Heart left ventricle (tissue), 16 donors: ENCODE measurements around the gene ADAMTSL5. TPM values are rescaled to one million over a fixed set of nuclear protein-coding genes. Genes with fewer than 3 reads are reported as not detected.

ENCODE experiments used
- ATAC-seq, 4 donors: fragments of 200-7000 bp; cut with Tn5 transposase; one replicate each; pipeline ENCODE4 v1.9.1; 2020 to 2022; ENCODE audit warnings: moderate library complexity in 4 of 4, mild to moderate bottlenecking in 3 of 4, moderate number of reproducible peaks in 1 of 4
- DNase-seq, 5 donors: peaks; one replicate each; pipeline ENCODE4 v3.0.0-alpha.2; 2020
- H3K27ac ChIP-seq, 12 donors: fragments of 200-600 bp; sonication (generic) in 4 of 12; one replicate each; pipeline versions ENCODE4 v1.5.0 to v1.8.0; 2016 to 2022; ENCODE audit warnings: mild to moderate bottlenecking in 2 of 12
- H3K27me3 ChIP-seq, 9 donors: fragments of 200-600 bp; sonication (generic) in 2 of 9; one replicate each; pipeline versions ENCODE4 v1.5.1 to v1.8.0; 2016 to 2022; ENCODE audit warnings: mild to moderate bottlenecking in 3 of 9
- H3K36me3 ChIP-seq, 9 donors: fragments of 200-600 bp; sonication (generic) in 2 of 9; one replicate each; pipeline versions ENCODE4 v1.5.0 to v1.8.0; 2018 to 2022; ENCODE audit warnings: mild to moderate bottlenecking in 2 of 9
- H3K4me1 ChIP-seq, 12 donors: fragments of 200-600 bp; sonication (generic) in 4 of 12; one replicate each; pipeline versions ENCODE4 v1.5.0 to v1.8.0; 2016 to 2022; ENCODE audit warnings: mild to moderate bottlenecking in 3 of 12
- H3K4me3 ChIP-seq, 12 donors: fragments of 200-600 bp; sonication (generic) in 4 of 12; one replicate each; pipeline versions ENCODE4 v1.5.0 to v1.8.0; 2017 to 2022; ENCODE audit warnings: mild to moderate bottlenecking in 9 of 12, moderate library complexity in 4 of 12
- H3K9me3 ChIP-seq, 12 donors: fragments of 200-600 bp; sonication (generic) in 4 of 12; one replicate each; pipeline versions ENCODE4 v1.5.0 to v1.8.0; 2016 to 2022; ENCODE audit warnings: mild to moderate bottlenecking in 1 of 12
- POLR2A ChIP-seq, 2 donors: fragments of 450-650 bp; IDR thresholded peaks; one replicate each; pipeline ENCODE4 v1.6.1; 2017; ENCODE audit warnings: antibody characterized with exemption in 2 of 2, mild to moderate bottlenecking in 2 of 2, moderate library complexity in 2 of 2
- whole genome bisulfite sequencing, 4 donors: extraction: QIAGEN DNeasy Blood & Tissue Kit in 2 of 4; methylation state at CpG; one replicate each; pipeline versions ENCODE4 v1.1.5 to v1.1.7; 2013 to 2018; 5-methylcytosine and 5-hydroxymethylcytosine counted together
- intact Hi-C, 10 donors: fragments of 100-400 bp; cut with DNase I; formaldehyde crosslinking; loops; one replicate each; pipeline versions ENCODE4 v1.11.1 to v1.14.2; 2022
- polyA plus RNA-seq, 2 donors: library from polyadenylated mRNA; stranded (reverse); fragments of 200-250 nt; gene quantifications; one replicate each; pipeline ENCODE4 v1.2.3, GENCODE V29; 2013
- total RNA-seq, 9 donors: library from RNA; depleted of rRNA in 2 of 9; stranded (reverse); fragments of >200 nt in 2 of 9; fragmentation: NEBNext Ultra II Directional in 3 of 9; extraction: Animal tissue kit (Norgen Biotek cat#: 25700) in 3 of 9; gene quantifications; one replicate each; pipeline versions ENCODE4 v1.1.0 to v1.2.4, GENCODE V29; 2016 to 2023
- TF ChIP-seq, protein P1 (sequence below), 12 donors: fragments of 200-600 bp; sonication (generic) in 4 of 12; IDR thresholded peaks; one replicate each; pipeline versions ENCODE4 v1.5.0 to v1.8.0; 2018 to 2022; ENCODE audit warnings: antibody characterized with exemption in 12 of 12, mild to moderate bottlenecking in 5 of 12
- donor health status: ischemic (EF 13 %, LVEDD 7.1; RV severe dilation, severe dysfunction).
- donor health status: healthy with polysubstance abuse.
- donor health status: DM: no; HTN: yes; CAD: no.
- donor health status: DM: no; HTN: no; CAD: no.
- donor health status: ischemic (EF 25% LVEDD 6.9; RV normal size, moderate dysfunction).
- donor health status: ischemic (EF 25% LVEDD 5.7; RV mildly dilated, moderate dysfunction).
- donor health status: healthy.
- donor health status: DM: yes; HTN: yes; CAD: no.
- donor health status: ischemic (EF 35%, LVEDD 5.7; RV mildly dilated, moderate dysfunction).
- donor health status: nonischemic (EF 11% LVEDD 7.7; RV severe dilation, severe dysfunction).
- donor health status: DM: yes; HTN: yes; CAD: no.
- donor health status: PGD.
- donor health status: ischemic (EF 29% LVEDD 5.4; RV normal size, mild dysfunction).
- donor health status: nonischemic (EF 23%, LVEDD 6.1; RV moderate dilation, normal function).

ADAMTSL5 gene
- total and polyA plus RNA-seq, 11 donors = 20.8 to 53.6 (median 30.2) TPM

DNA sequence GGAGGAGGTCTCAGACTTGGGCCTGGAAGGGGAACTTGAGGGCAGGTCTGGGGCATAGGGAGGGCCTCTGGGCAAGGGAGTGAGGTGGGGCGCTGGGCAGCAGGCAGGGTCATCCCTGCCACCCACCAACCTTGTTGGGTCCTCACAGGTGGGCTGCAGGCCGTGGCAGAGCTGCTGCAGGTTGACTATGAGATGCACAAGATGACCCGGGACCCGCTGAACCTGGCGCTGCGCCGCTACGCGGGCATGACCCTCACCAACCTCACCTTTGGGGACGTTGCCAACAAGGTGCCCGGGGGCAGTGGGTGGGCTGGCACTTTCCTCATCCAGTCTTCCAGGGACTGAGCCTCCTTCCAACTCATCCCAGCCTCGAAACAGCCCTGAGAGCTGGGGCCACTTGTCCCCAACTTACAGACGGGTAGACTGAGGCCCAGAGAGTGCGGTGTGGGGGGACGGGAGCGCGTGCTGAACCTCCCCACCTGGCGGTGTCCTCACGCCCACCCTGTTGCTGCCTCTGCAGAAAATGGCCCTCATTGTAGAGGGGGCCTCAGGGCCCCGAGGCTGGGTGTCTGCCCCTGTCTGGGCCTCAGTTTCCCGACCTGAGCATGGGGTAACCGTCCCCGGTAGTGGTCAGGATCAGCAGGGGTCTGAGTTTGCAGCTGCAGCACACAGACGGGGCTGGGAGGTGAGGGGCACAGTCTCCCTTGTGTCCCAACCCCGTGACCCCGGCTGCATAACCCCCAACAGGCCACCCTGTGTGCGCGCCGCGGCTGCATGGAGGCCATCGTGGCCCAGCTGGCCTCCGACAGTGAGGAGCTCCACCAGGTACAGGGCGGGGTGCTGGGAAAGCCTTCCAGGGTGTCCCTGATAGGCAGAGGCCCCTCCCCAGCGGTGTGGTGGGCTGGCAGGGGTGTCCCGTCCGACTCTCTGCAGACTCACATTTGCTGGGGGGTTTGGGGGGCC is 52.5 kb downstream of the ADAMTSL5 start:
- intact Hi-C loops = no loop called here
- Histone ChIP-seq H3K4me3 (no peak overlapping the region), H3K27me3 (peaks cover 14 to 57% (median 21%) of the 10 kb centered on the region in 9 donors), H3K36me3 (peaks cover 0 to 13% (median 0%) of the 10 kb centered on the region in 9 donors), H3K9me3 (no peaks in the 10 kb centered on the region), H3K27ac (no peak overlapping the region), H3K4me1 (peaks cover 0 to 24% (median 12%) of the 10 kb centered on the region in 12 donors)
- WGBS, 4 donors = 91 to 96% (median 93%) methylated on average over 25 to 36 of the region's 36 CpGs
- TF ChIP-seq POLR2A (IDR thresholded peaks at IDR 0.05) = no peak
- TF ChIP-seq, protein P1, sequence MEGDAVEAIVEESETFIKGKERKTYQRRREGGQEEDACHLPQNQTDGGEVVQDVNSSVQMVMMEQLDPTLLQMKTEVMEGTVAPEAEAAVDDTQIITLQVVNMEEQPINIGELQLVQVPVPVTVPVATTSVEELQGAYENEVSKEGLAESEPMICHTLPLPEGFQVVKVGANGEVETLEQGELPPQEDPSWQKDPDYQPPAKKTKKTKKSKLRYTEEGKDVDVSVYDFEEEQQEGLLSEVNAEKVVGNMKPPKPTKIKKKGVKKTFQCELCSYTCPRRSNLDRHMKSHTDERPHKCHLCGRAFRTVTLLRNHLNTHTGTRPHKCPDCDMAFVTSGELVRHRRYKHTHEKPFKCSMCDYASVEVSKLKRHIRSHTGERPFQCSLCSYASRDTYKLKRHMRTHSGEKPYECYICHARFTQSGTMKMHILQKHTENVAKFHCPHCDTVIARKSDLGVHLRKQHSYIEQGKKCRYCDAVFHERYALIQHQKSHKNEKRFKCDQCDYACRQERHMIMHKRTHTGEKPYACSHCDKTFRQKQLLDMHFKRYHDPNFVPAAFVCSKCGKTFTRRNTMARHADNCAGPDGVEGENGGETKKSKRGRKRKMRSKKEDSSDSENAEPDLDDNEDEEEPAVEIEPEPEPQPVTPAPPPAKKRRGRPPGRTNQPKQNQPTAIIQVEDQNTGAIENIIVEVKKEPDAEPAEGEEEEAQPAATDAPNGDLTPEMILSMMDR (IDR thresholded peaks at IDR 0.05) = no peak
- ATAC-seq = no peak
- DNase-seq = no peak

DNA sequence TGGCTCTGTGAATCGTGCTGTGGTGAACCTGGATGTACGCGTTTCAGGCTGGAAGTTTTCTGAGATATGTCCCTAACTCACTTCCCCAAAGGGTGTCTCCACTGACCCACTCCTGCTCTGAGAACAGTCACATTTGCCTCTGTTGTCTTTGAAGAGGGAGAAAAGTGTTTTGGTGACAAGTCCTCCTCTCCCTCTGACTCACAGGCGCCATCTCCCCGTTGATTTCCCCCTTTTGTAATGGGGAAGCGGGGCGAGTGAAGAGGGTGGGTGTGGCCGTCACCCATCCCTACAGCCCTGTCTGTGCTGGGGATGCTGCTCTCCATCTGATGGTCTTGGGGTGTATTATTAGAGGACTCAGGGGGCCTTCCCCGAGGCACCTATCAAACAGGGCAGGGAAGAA is 53.3 kb downstream of the ADAMTSL5 start:
- Histone ChIP-seq H3K27me3 (peaks cover 16 to 54% (median 28%) of the 10 kb centered on the region in 9 donors), H3K9me3 (no peaks in the 10 kb centered on the region), H3K4me3 (no peak overlapping the region), H3K36me3 (peaks cover 0 to 13% (median 0%) of the 10 kb centered on the region in 9 donors), H3K27ac (no peak overlapping the region), H3K4me1 (peaks cover 0 to 27% (median 12%) of the 10 kb centered on the region in 12 donors)
- WGBS, 4 donors = 76 to 87% (median 83%) methylated on average over 7 to 9 of the region's 9 CpGs
- DNase-seq = no peak
- intact Hi-C loops = loop anchor here in 1 of 10 donors (10.0 kb wide), 1 partner anchor 145 kb away; no protein-coding TSS in a partner anchor
- no peak for TF ChIP-seq POLR2A (IDR thresholded peaks at IDR 0.05)
- TF ChIP-seq, protein P1 (IDR thresholded peaks at IDR 0.05) = no peak
- no peak for ATAC-seq

- intact Hi-C loops = loop anchor here in 1 of 10 donors (10.0 kb wide), 1 partner anchor 143 kb away; no protein-coding TSS in a partner anchor
- peaks cover 26 to 58% (median 40%) of the 10 kb centered on the region in 9 donors for H3K27me3 ChIP-seq
- DNase-seq = no peak
These were observed 54.9 kb downstream of the ADAMTSL5 start for GRCh38 chr19:1457892-1458291.

More at GRCh38 chr19:1457892-1458291, 54.9 kb downstream of the ADAMTSL5 start:
- Histone ChIP-seq H3K4me1 (peaks cover 0 to 40% (median 20%) of the 10 kb centered on the region in 12 donors), H3K9me3 (no peaks in the 10 kb centered on the region), H3K27ac (no peak overlapping the region), H3K4me3 (no peak overlapping the region), H3K36me3 (peaks cover 0 to 13% (median 0%) of the 10 kb centered on the region in 9 donors)
- no peak for TF ChIP-seq POLR2A (IDR thresholded peaks at IDR 0.05)
- TF ChIP-seq, protein P1 (IDR thresholded peaks at IDR 0.05) = no peak
- 79 to 90% (median 82%) methylated on average over 13 to 16 of the region's 16 CpGs for WGBS, 4 donors
- no peak for ATAC-seq
